Progenitor cell of endocrine pancreas (in vitro differentiated cells): ENCODE measurements around the gene AP1S2. TPM values are rescaled to one million over a fixed set of nuclear protein-coding genes. Genes with fewer than 3 reads are reported as not detected.
A peak's percentile ranks its signal among the peaks of the same experiment; 100 is the strongest.
"Not testable (repeated sequence)": the region's sequence is repeated elsewhere in the genome, so short reads cannot be mapped to it uniquely, and the experiment has no call there.

Experiments
- DNase-seq: peaks from one replicate; pipeline ENCODE4 v3.0.0; 2021; ENCODE audit warnings: low spot score; ENCODE audit not compliant: unreplicated experiment
- H3K27ac Mint-ChIP-seq: 2 replicates; pipeline ENCODE4 v1.8.0; 2021; ENCODE audit warnings: mild to moderate bottlenecking, moderate library complexity, mixed read lengths
- H3K27me3 Mint-ChIP-seq: 2 replicates; pipeline ENCODE4 v1.8.0; 2021; ENCODE audit warnings: mixed read lengths
- H3K36me3 Mint-ChIP-seq: 2 replicates; pipeline ENCODE4 v1.8.0; 2022; ENCODE audit warnings: mixed read lengths; ENCODE audit not compliant: insufficient read depth
- H3K4me1 Mint-ChIP-seq: 2 replicates; pipeline ENCODE4 v1.8.0; 2021; ENCODE audit warnings: low read depth, mixed read lengths
- H3K4me3 Mint-ChIP-seq: 2 replicates; pipeline ENCODE4 v1.8.0; 2021; ENCODE audit warnings: low read depth, mild to moderate bottlenecking, moderate library complexity, mixed read lengths
- H3K9me3 Mint-ChIP-seq: 2 replicates; pipeline ENCODE4 v1.8.0; 2021; ENCODE audit warnings: low read depth, mixed read lengths
- total RNA-seq: library from RNA; stranded (reverse); gene quantifications from 2 replicates; pipeline ENCODE4 v1.2.1, GENCODE V29; 2021
- TF ChIP-seq, protein P1 (sequence below): fragments of 200-600 bp; sonication (generic); IDR thresholded peaks from one replicate; pipeline ENCODE4 v1.5.0; 2021; ENCODE audit warnings: antibody characterized with exemption, mild to moderate bottlenecking; ENCODE audit not compliant: unreplicated experiment

The AP1S2 gene
- total RNA-seq, 1 donor from 2014 or later, result 82.6 TPM

- peaks cover 13% of the 10 kb centered on the region for H3K4me1 Mint-ChIP-seq
- H3K36me3 Mint-ChIP-seq, result peaks cover 28% of the 10 kb centered on the region
- H3K9me3 Mint-ChIP-seq, result no peaks in the 10 kb centered on the region
- no peak for DNase-seq
- TF ChIP-seq, protein P1, sequence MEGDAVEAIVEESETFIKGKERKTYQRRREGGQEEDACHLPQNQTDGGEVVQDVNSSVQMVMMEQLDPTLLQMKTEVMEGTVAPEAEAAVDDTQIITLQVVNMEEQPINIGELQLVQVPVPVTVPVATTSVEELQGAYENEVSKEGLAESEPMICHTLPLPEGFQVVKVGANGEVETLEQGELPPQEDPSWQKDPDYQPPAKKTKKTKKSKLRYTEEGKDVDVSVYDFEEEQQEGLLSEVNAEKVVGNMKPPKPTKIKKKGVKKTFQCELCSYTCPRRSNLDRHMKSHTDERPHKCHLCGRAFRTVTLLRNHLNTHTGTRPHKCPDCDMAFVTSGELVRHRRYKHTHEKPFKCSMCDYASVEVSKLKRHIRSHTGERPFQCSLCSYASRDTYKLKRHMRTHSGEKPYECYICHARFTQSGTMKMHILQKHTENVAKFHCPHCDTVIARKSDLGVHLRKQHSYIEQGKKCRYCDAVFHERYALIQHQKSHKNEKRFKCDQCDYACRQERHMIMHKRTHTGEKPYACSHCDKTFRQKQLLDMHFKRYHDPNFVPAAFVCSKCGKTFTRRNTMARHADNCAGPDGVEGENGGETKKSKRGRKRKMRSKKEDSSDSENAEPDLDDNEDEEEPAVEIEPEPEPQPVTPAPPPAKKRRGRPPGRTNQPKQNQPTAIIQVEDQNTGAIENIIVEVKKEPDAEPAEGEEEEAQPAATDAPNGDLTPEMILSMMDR, result no peak
- no peak overlapping the region for H3K4me3 Mint-ChIP-seq
- H3K27me3 Mint-ChIP-seq, result no peaks in the 10 kb centered on the region
- H3K27ac Mint-ChIP-seq, result no peak overlapping the region
These were observed 10.7 kb downstream of the AP1S2 start for GRCh38 chrX:15843960-15844359.

GRCh38 chrX:15841853-15842516, 12.6 kb downstream of the AP1S2 start:
- Mint-ChIP-seq H3K4me1 (no peaks in the 10 kb centered on the region), H3K27ac (no peak overlapping the region), H3K27me3 (no peaks in the 10 kb centered on the region), H3K36me3 (peaks cover 33% of the 10 kb centered on the region), H3K9me3 (no peaks in the 10 kb centered on the region), H3K4me3 (no peak overlapping the region)
- DNase-seq, result no peak
- TF ChIP-seq, protein P1, result no peak

DNA sequence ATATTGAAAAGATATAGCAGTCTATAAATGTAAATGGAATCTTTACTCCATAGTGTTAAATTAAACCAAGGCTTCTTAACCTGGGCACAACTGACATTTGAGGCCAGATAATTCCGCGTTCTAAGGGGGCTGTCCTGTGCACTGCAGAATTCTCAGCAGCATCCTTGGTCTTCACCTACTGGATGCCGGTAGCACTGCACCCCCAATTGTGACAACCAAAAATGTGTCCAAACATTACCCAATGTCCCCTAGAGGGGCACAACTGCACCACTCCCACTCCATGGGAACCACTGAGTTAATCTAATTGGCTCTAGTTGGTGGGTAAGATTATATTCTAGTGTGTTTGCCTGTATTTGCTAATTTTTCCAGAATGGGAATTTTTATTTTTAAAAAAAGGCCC, 16.6 kb downstream of the AP1S2 start:
- peaks cover 8% of the 10 kb centered on the region for H3K4me1 Mint-ChIP-seq

DNA sequence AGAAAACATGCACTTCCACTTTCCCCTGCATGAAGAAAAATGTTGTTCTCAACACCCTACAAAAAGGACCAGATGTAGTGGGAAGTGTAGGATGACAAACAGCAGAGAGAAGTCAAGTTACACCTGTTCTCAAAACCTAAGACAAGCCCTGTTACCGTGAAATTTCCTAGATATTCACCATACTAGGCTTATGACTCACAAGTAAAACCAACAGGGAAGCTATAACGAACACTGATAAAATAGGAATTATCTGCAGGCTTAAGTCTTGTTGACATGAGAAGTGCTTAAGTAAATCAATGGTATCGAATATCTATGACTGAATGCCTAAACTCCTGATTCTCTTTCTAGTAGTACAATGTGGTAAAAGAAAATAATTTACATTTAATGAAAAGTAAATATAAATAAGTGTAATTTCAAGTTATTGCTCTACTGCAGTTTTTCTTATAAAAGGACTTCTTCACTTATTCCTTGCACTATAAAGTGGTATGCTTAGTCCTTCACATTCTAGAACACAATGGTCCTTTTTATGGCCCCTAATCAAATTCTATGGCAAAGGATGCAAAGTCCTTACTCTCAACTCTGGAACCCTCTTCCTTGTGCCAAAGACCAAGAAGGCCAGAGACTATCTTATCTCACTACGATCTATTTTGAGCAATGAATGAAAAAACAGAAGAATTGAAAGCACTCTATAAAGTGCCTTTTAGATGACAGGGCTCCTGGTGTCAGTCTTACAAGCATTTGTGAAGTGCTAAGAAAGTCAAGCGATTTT, 19.6 kb downstream of the AP1S2 start:
- Mint-ChIP-seq H3K4me3 (no peak overlapping the region), H3K9me3 (no peaks in the 10 kb centered on the region), H3K4me1 (peaks cover 8% of the 10 kb centered on the region), H3K36me3 (peaks cover 10% of the 10 kb centered on the region), H3K27me3 (no peaks in the 10 kb centered on the region), H3K27ac (no peak overlapping the region)
- TF ChIP-seq, protein P1, result no peak
- no peak for DNase-seq

More for the DNA sequence above, 16.6 kb downstream of the AP1S2 start:
- DNase-seq, result no peak
- Mint-ChIP-seq H3K4me3 (no peak overlapping the region), H3K27me3 (no peaks in the 10 kb centered on the region), H3K27ac (no peak overlapping the region), H3K36me3 (peaks cover 14% of the 10 kb centered on the region), H3K9me3 (no peaks in the 10 kb centered on the region)
- TF ChIP-seq, protein P1, result peak; percentile 40

- Mint-ChIP-seq H3K36me3 (peaks cover 8% of the 10 kb centered on the region), H3K4me1 (peaks cover 8% of the 10 kb centered on the region), H3K4me3 (no peak overlapping the region), H3K9me3 (no peaks in the 10 kb centered on the region), H3K27me3 (no peaks in the 10 kb centered on the region), H3K27ac (peak overlapping the region; percentile 26)
- TF ChIP-seq, protein P1, result no peak
- no peak for DNase-seq
These were observed 20.6 kb downstream of the AP1S2 start for GRCh38 chrX:15834053-15834452.

DNA sequence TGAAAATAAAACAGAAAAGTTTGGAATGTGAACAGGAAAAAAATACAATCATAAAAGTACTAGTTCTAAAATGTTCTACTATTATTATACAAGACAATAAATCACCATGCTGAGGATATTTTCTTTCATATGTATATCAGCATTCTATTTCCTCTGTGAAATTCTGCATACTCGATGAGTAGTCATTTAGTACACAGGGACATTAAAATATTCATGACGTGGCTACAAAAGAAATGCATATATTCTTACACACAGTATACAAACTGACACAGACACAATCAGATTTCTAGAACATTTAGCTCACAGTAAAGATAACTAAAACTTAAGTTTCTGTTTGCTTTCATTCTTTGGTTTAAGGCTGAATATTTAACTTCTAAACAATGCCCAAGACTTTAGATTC, 23.3 kb downstream of the AP1S2 start:
- H3K36me3 Mint-ChIP-seq, H3K9me3 Mint-ChIP-seq, H3K27me3 Mint-ChIP-seq, H3K4me1 Mint-ChIP-seq, H3K27ac Mint-ChIP-seq, DNase-seq, H3K4me3 Mint-ChIP-seq: not testable (repeated sequence)
